K562 (cell line): ENCODE data around the gene TMCO4. TPM values are rescaled to one million over a fixed set of nuclear protein-coding genes. Genes with fewer than 3 reads are reported as not detected.
A peak's percentile ranks its signal among the peaks of the same experiment; 100 is the strongest.
"Not testable (repeated sequence)": the region's sequence is repeated elsewhere in the genome, so short reads cannot be mapped to it uniquely, and the experiment has no call there.

Experiments used
- ATAC-seq: fragments of 200-7000 bp; cut with Tn5 transposase; 3 replicates; pipeline ENCODE4 v1.9.1; 2020; ENCODE audit warnings: moderate library complexity
- BruUV-seq: library from RNA; stranded (reverse); fragments of 400-500 nt; replicated peaks from 2 replicates; lab custom pipeline; 2021; lab: Mats Ljungman, UMichigan
- CTCF ChIA-PET: fragments of 300-600 bp; formaldehyde crosslinking; extraction: SDS; loops from one replicate; lab custom pipeline; 2021; ENCODE audit warnings: low intra/inter-chr PET ratio; lab: Yijun Ruan, JAX
- POLR2A ChIA-PET: fragments of 300-600, 350-650 bp; sonication (Branson Sonifier 250); formaldehyde crosslinking; extraction: SDS; loops from one replicate; lab custom pipeline; 2021; ENCODE audit warnings: antibody characterized with exemption, inconsistent platforms; lab: Yijun Ruan, JAX
- DNase-seq, 4 experiments: peaks; one replicate each; pipeline versions ENCODE4 v3.0.0 to v3.0.0-alpha.2; 2011 to 2018; ENCODE audit warnings: low spot score in 3 of 4, mixed read lengths in 3 of 4; ENCODE audit errors: extremely low read depth in 1 of 4
- FAIRE-seq: peaks from 2 replicates; lab custom pipeline; 2011; peaks lifted over from hg19 to GRCh38; lab: Jason Lieb, UNC
- H2AFZ ChIP-seq: 2 replicates; pipeline ENCODE4 v1.6.0; 2011; ENCODE audit warnings: low read depth, low read length, control low read depth, inconsistent platforms
- H3K27ac ChIP-seq: fragments of 200-600 bp; 3 replicates; pipeline ENCODE4 v1.8.0; 2011; ENCODE audit warnings: low read depth, mild to moderate bottlenecking, control low read depth, inconsistent platforms, low read length, moderate library complexity, mixed read lengths; ENCODE audit errors: extremely low read depth
- H3K27me3 ChIP-seq, 2 experiments: fragments of 300-600 bp in 1 of 2; 2 replicates in 1 of 2; 3 replicates in 1 of 2; pipeline versions ENCODE4 v1.6.0 to v1.8.0; 2011; ENCODE audit warnings: inconsistent platforms in 2 of 2, low read length in 2 of 2, mild to moderate bottlenecking in 1 of 2, mixed read lengths in 1 of 2, moderate library complexity in 1 of 2; ENCODE audit not compliant: control insufficient read depth in 2 of 2, insufficient read depth in 2 of 2
- H3K36me3 ChIP-seq: fragments of 300-600 bp; 3 replicates; pipeline ENCODE4 v1.8.0; 2011; ENCODE audit warnings: mild to moderate bottlenecking, low read length, inconsistent platforms; ENCODE audit not compliant: control insufficient read depth, insufficient read depth
- H3K4me1 ChIP-seq, 2 experiments: fragments of 200-600 bp in 1 of 2; replicated peaks in 1 of 2; 2 replicates in 1 of 2; 3 replicates in 1 of 2; pipeline versions ENCODE4 v1.5.1 to v1.8.0; 2011; ENCODE audit warnings: inconsistent platforms in 2 of 2, low read length in 2 of 2, mild to moderate bottlenecking in 1 of 2, mixed read lengths in 1 of 2, moderate library complexity in 1 of 2; ENCODE audit not compliant: control insufficient read depth in 2 of 2, insufficient read depth in 2 of 2
- H3K4me2 ChIP-seq: 2 replicates; pipeline ENCODE4 v1.6.1; 2011; ENCODE audit warnings: low read length, control low read depth, inconsistent platforms, mixed read lengths; ENCODE audit not compliant: insufficient read depth
- H3K4me3 ChIP-seq: fragments of 200-600 bp; sonication (generic), shearing (Covaris generic); 2 replicates; pipeline ENCODE4 v1.5.1; 2016; ENCODE audit warnings: control low read depth, inconsistent platforms
- H3K79me2 ChIP-seq: fragments of 200-600 bp; 3 replicates; pipeline ENCODE4 v1.8.0; 2011; ENCODE audit warnings: low read length, inconsistent platforms; ENCODE audit not compliant: control insufficient read depth, insufficient read depth
- H3K9ac ChIP-seq, 2 experiments: 2 replicates each; pipeline versions ENCODE4 v1.6.0 to v1.6.1; 2011; ENCODE audit warnings: low read depth in 2 of 2, low read length in 2 of 2, control low read depth in 1 of 2, inconsistent platforms in 1 of 2, mild to moderate bottlenecking in 1 of 2, mixed read lengths in 1 of 2; ENCODE audit not compliant: insufficient read depth in 1 of 2
- H3K9me1 ChIP-seq: one replicate; pipeline ENCODE4 v1.6.0; 2011; ENCODE audit warnings: inconsistent platforms, mild to moderate bottlenecking, low read length, moderate library complexity; ENCODE audit not compliant: control insufficient read depth, insufficient read depth
- H3K9me3 ChIP-seq: replicated peaks from 2 replicates; pipeline ENCODE4 v1.5.1; 2011; ENCODE audit warnings: low read depth, low read length, inconsistent platforms; ENCODE audit not compliant: control insufficient read depth, insufficient read depth
- H4K20me1 ChIP-seq: replicated peaks from 2 replicates; pipeline ENCODE4 v1.6.1; 2011; ENCODE audit warnings: low read length, inconsistent platforms, mixed read lengths; ENCODE audit not compliant: control insufficient read depth, insufficient read depth
- AFF1 ChIP-seq, 2 experiments: fragments of 450-650 bp; IDR thresholded peaks; 2 replicates each; pipeline ENCODE4 v1.6.1; 2018; ENCODE audit warnings: mild to moderate bottlenecking in 2 of 2, low read depth in 1 of 2; ENCODE audit not compliant: partially characterized antibody in 2 of 2
- ATF3 ChIP-seq, 2 experiments: fragments of 450-650 bp in 1 of 2; sonication (generic) in 1 of 2; formaldehyde crosslinking in 1 of 2; IDR thresholded peaks in 1 of 2; conservative IDR thresholded peaks in 1 of 2; 2 replicates each; pipeline versions ENCODE4 v1.6.1 to v1.8.1; 2016 to 2023; ENCODE audit warnings: mild to moderate bottlenecking in 2 of 2, moderate library complexity in 2 of 2, inconsistent platforms in 1 of 2, missing genetic modification reagents in 1 of 2
- CEBPB ChIP-seq: fragments of 450-650 bp; IDR thresholded peaks from 2 replicates; pipeline ENCODE4 v1.6.1; 2016; ENCODE audit warnings: missing genetic modification characterization, missing compliant biosample characterization
- CEBPG ChIP-seq, 3 experiments: fragments of 200-800 bp in 1 of 3; sonication (Bioruptor generic) in 1 of 3; sonication (generic) in 1 of 3; formaldehyde crosslinking in 1 of 3; IDR thresholded peaks in 2 of 3; conservative IDR thresholded peaks in 1 of 3; 2 replicates each; pipeline versions ENCODE4 v1.6.1 to v1.8.0; 2016 to 2022; ENCODE audit warnings: missing compliant biosample characterization in 2 of 3, missing genetic modification characterization in 2 of 3, mild to moderate bottlenecking in 1 of 3, missing genetic modification reagents in 1 of 3
- WGBS: fragments of 100-300 bp; shearing (Covaris generic); methylation state at CpG from one replicate; pipeline ENCODE4 v1.1.6; 2016; ENCODE audit warnings: low coverage, mixed read lengths; ENCODE audit not compliant: insufficient coverage; ENCODE audit errors: missing lambda C conversion rate; 5-methylcytosine and 5-hydroxymethylcytosine counted together
- in situ Hi-C: fragments of 300-500 bp; cut with MboI; formaldehyde crosslinking; loops from 4 replicates; pipeline ENCODE4 v1.15.0; 2018; ENCODE audit warnings: inconsistent platforms, mixed read lengths
- intact Hi-C: fragments of 100-400 bp; cut with micrococcal nuclease; formaldehyde crosslinking; loops from 2 replicates; pipeline ENCODE4 v1.14.2; 2022
- polyA plus RNA-seq, 8 experiments: library from polyadenylated mRNA; depleted of rRNA in 4 of 8; stranded (reverse) in 5 of 8; unstranded in 3 of 8; fragments of >200 nt; fragmentation: Nextera tagmentation in 2 of 8; fragmentation: Illumina TruSeq in 1 of 8; extraction: Ambion mirVana in 2 of 8; extraction: Trizol in 1 of 8; gene quantifications; 2 replicates each; pipeline versions ENCODE4 v1.2.1 to v1.2.3, GENCODE V29; 2011 to 2014; ENCODE audit warnings: inconsistent platforms in 1 of 8, missing spikeins in 1 of 8
- total RNA-seq, 7 experiments: library from RNA; depleted of rRNA in 6 of 7; stranded (reverse); fragments of >200 nt in 6 of 7; fragmentation: Illumina TruSeq in 2 of 7; extraction: Trizol in 2 of 7; gene quantifications; 2 replicates each; pipeline versions ENCODE4 v1.2.1 to v1.2.3, GENCODE V29; 2011 to 2021; ENCODE audit warnings: low replicate concordance in 1 of 7

TMCO4 gene
- total and polyA plus RNA-seq, 9 of the 15 experiments (the other 6 are each of a cell fraction or from before 2014, with no cell fraction given): 0.06 to 2.1 (median 1.2) TPM

- H3K4me3 ChIP-seq; H2AFZ ChIP-seq; H3K9me1 ChIP-seq; H3K27ac ChIP-seq; H4K20me1 ChIP-seq; ATAC-seq; H3K4me2 ChIP-seq; FAIRE-seq; BruUV-seq; H3K4me1 ChIP-seq; DNase-seq; intact Hi-C loops; in situ Hi-C loops; H3K9ac ChIP-seq; H3K36me3 ChIP-seq; H3K79me2 ChIP-seq; H3K9me3 ChIP-seq; TF ChIP-seq CEBPG (CRISPR knock-in tag; IDR thresholded peaks at IDR 0.05); ATF3 (CRISPR knock-in tag; conservative IDR thresholded peaks at IDR 0.05): not testable (repeated sequence)
- POLR2A ChIA-PET: interaction anchor here (0.6 to 1.0 kb wide), 2 partner anchors 14 to 55 kb away, joined by 3 read pairs; no protein-coding TSS in a partner anchor
- CTCF ChIA-PET: interaction anchor here (0.7 kb wide), 1 partner anchor 1453 kb away, joined by 3 read pairs; no protein-coding TSS in a partner anchor
- TF ChIP-seq CEBPG (tag; conservative IDR thresholded peaks at IDR 0.05 in 1 of 2, IDR thresholded peaks at IDR 0.05 in 1 of 2) (peak; percentile 40 to 55; a peak in 2 of 4 replicates), ATF3 (IDR thresholded peaks at IDR 0.05) (peak; percentile 39; the same call in 1 of the 2 replicates), AFF1 (IDR thresholded peaks at IDR 0.05; ENCODE audit: low read depth in 1 of 2, partially characterized antibody in 2 of 2) (peak in 1 of 2 experiments; percentile 93), CEBPB (tag) (peak; percentile 64)
- peaks cover 16 to 23% of the 10 kb centered on the region in 2 experiments for H3K27me3 ChIP-seq
- WGBS: 31% methylated on average over 9 of the region's 9 CpGs
These were observed 9.4 kb downstream of the TMCO4 start for GRCh38 chr1:19790061-19790975.
